Skeletal muscle tissue (tissue), 4 donors: Measurements from ENCODE around the gene ATP6V0C. TPM values are rescaled to one million over a fixed set of nuclear protein-coding genes. Genes with fewer than 3 reads are reported as not detected.

Experiments used
- H3K27ac ChIP-seq: one replicate; pipeline ENCODE4 v1.7.0; 2013; ENCODE audit warnings: mild to moderate bottlenecking, low read depth, low read length, inconsistent platforms
- H3K27me3 ChIP-seq, 3 donors: one replicate each; pipeline ENCODE4 v1.7.0; 2013; ENCODE audit warnings: low read length in 3 of 3; ENCODE audit not compliant: control insufficient read depth in 3 of 3, insufficient read depth in 3 of 3
- H3K36me3 ChIP-seq, 3 donors: one replicate each; pipeline ENCODE4 v1.7.0; 2013; ENCODE audit warnings: low read length in 3 of 3; ENCODE audit not compliant: control insufficient read depth in 3 of 3, insufficient read depth in 3 of 3
- H3K4me1 ChIP-seq, 3 donors: one replicate each; pipeline ENCODE4 v1.7.0; 2013; ENCODE audit warnings: low read length in 3 of 3, mild to moderate bottlenecking in 3 of 3; ENCODE audit not compliant: control insufficient read depth in 3 of 3, insufficient read depth in 3 of 3
- H3K4me3 ChIP-seq, 3 donors: one replicate each; pipeline ENCODE4 v1.7.0; 2013; ENCODE audit warnings: low read length in 3 of 3
- H3K9ac ChIP-seq, 3 donors: one replicate each; pipeline ENCODE4 v1.7.0; 2013; ENCODE audit warnings: low read length in 3 of 3, mild to moderate bottlenecking in 3 of 3, moderate library complexity in 2 of 3, low read depth in 1 of 3
- H3K9me3 ChIP-seq, 3 donors: one replicate each; pipeline ENCODE4 v1.7.0; 2013; ENCODE audit warnings: low read length in 3 of 3; ENCODE audit not compliant: control insufficient read depth in 3 of 3
- total RNA-seq: library from RNA; depleted of rRNA; stranded (reverse); fragments of >200 nt; gene quantifications from one replicate; pipeline ENCODE4 v1.2.3, GENCODE V29; 2014
- donor health status: Osteomylitis.

The ATP6V0C gene
- total RNA-seq, result 12.0 TPM

- H3K36me3 ChIP-seq, result peaks cover 0 to 4% (median 4%) of the 10 kb centered on the region in 3 donors
- H3K4me1 ChIP-seq, result peaks cover 52 to 63% (median 57%) of the 10 kb centered on the region in 3 donors
- peak within 1 kb of the TSS; percentile 98 for H3K27ac ChIP-seq
- no peaks in the 10 kb centered on the region for H3K27me3 ChIP-seq
- H3K9ac ChIP-seq, result peak within 1 kb of the TSS; percentile 88 to 91 (median 91)
- no peaks in the 10 kb centered on the region for H3K9me3 ChIP-seq
- peak within 1 kb of the TSS; percentile 81 to 87 (median 85) for H3K4me3 ChIP-seq
Observed at GRCh38 chr16:2513405-2514332, at the start of gene ATP6V0C. Gene ATP6V0C (plus strand): TSS chr16:2513952. CDS start chr16:2514104, 152 bp downstream.

DNA sequence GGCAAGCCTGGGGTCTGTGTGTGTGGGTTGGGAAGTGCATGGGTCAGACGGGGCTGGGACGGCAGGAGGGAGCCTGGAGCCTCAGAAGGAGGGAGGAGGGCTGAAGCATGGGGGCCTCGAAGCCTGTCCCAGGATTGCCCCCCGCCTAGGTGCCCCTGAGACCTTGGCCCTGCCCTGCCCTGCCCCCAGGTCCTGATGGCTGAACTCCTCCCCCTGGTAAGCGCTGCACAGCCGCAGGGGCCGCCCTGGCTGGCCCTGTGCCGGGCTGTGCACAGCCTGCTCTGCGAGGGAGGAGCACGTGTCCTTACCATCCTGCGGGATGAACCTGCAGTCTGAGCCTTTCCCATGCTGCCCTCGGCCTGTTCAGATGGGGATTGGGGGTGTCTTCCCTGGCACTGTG, 49.4 kb upstream of the ATP6V0C start:
- Histone ChIP-seq H3K27me3 (peaks cover 0 to 7% (median 3%) of the 10 kb centered on the region in 3 donors), H3K36me3 (no peaks in the 10 kb centered on the region), H3K9me3 (no peaks in the 10 kb centered on the region)

GRCh38 chr16:2465653-2466415, 47.9 kb upstream of the ATP6V0C start:
- H3K27me3 ChIP-seq, result peaks cover 7 to 22% (median 16%) of the 10 kb centered on the region in 3 donors
- H3K9me3 ChIP-seq, result no peaks in the 10 kb centered on the region
- no peak overlapping the region for H3K27ac ChIP-seq
- peaks cover 20 to 34% (median 31%) of the 10 kb centered on the region in 3 donors for H3K4me1 ChIP-seq
- no peak overlapping the region for H3K4me3 ChIP-seq
- no peak overlapping the region for H3K9ac ChIP-seq
- no peaks in the 10 kb centered on the region for H3K36me3 ChIP-seq

More for the DNA sequence above, 49.4 kb upstream of the ATP6V0C start:
- H3K4me1 ChIP-seq, result peaks cover 15 to 31% (median 25%) of the 10 kb centered on the region in 3 donors
- H3K27ac ChIP-seq, result no peak overlapping the region
- no peak overlapping the region for H3K9ac ChIP-seq
- H3K4me3 ChIP-seq, result no peak overlapping the region

- H3K9me3 ChIP-seq, result no peaks in the 10 kb centered on the region
Observed at GRCh38 chr16:2466667-2467527, 46.9 kb upstream of the ATP6V0C start.

GRCh38 chr16:2467528-2468232, 46.1 kb upstream of the ATP6V0C start:
- no peak overlapping the region for H3K27ac ChIP-seq
- peaks cover 20 to 46% (median 38%) of the 10 kb centered on the region in 3 donors for H3K4me1 ChIP-seq
- no peaks in the 10 kb centered on the region for H3K9me3 ChIP-seq
- H3K4me3 ChIP-seq, result peak overlapping the region; percentile 43 to 67 (median 60)
- peaks cover 14 to 36% (median 26%) of the 10 kb centered on the region in 3 donors for H3K27me3 ChIP-seq
- no peaks in the 10 kb centered on the region for H3K36me3 ChIP-seq
- H3K9ac ChIP-seq, result peak overlapping the region; percentile 45 to 74 (median 61)

More at GRCh38 chr16:2466667-2467527, 46.9 kb upstream of the ATP6V0C start:
- Histone ChIP-seq H3K4me3 (peak overlapping the region in 2 of 3 donors; percentile 60 to 67), H3K27me3 (peaks cover 11 to 28% (median 18%) of the 10 kb centered on the region in 3 donors), H3K27ac (no peak overlapping the region), H3K9ac (peak overlapping the region; percentile 33 to 74 (median 45)), H3K4me1 (peaks cover 20 to 40% (median 32%) of the 10 kb centered on the region in 3 donors), H3K36me3 (no peaks in the 10 kb centered on the region)

DNA sequence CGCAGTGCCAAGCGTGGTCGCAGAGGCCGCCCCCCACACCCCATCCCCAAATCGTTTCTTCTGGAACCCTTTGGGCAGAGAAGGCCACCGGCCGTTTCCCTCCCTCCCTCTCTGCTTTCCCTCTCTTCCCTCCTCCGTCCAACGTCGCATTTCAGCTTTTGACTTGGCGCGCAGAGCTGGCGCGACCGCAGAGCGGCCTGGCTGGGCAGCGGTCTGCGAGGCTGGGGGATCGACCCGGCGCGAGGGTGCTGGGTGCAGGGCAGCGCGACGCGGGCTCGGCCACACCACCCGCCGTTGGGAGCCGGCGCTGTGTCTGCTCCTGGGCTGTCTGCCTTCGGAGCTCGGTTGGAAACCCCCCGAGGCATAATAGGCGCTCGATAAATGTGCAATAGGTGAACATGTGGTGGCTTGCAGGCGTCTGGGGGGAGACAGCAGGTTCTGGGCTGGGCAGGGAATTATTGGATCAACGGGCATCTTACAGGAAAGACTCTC, 45.5 kb upstream of the ATP6V0C start:
- Histone ChIP-seq H3K9ac (peak overlapping the region in 2 of 3 donors; percentile 61 to 74), H3K4me3 (peak overlapping the region; percentile 43 to 67 (median 60)), H3K27ac (no peak overlapping the region), H3K36me3 (no peaks in the 10 kb centered on the region), H3K27me3 (peaks cover 14 to 42% (median 32%) of the 10 kb centered on the region in 3 donors), H3K4me1 (peaks cover 20 to 52% (median 42%) of the 10 kb centered on the region in 3 donors), H3K9me3 (no peaks in the 10 kb centered on the region)

- Histone ChIP-seq H3K4me1 (peaks cover 20 to 55% (median 42%) of the 10 kb centered on the region in 3 donors), H3K9me3 (no peaks in the 10 kb centered on the region), H3K36me3 (no peaks in the 10 kb centered on the region), H3K4me3 (peak overlapping the region in 2 of 3 donors; percentile 60 to 67), H3K27me3 (peaks cover 14 to 43% (median 35%) of the 10 kb centered on the region in 3 donors), H3K27ac (no peak overlapping the region), H3K9ac (peak overlapping the region in 1 of 3 donors; percentile 40)
Observed at GRCh38 chr16:2468725-2469398, 44.9 kb upstream of the ATP6V0C start.

GRCh38 chr16:2469399-2470233, 44.1 kb upstream of the ATP6V0C start:
- Histone ChIP-seq H3K36me3 (no peaks in the 10 kb centered on the region), H3K27ac (no peak overlapping the region), H3K9ac (peak overlapping the region in 1 of 3 donors; percentile 40), H3K4me1 (peaks cover 28 to 62% (median 48%) of the 10 kb centered on the region in 3 donors), H3K9me3 (no peaks in the 10 kb centered on the region), H3K27me3 (peaks cover 14 to 43% (median 35%) of the 10 kb centered on the region in 3 donors), H3K4me3 (no peak overlapping the region)
